ENCODE results near the gene ATF7IP.
A peak's percentile ranks its signal among the peaks of the same experiment; 100 is the strongest.
"Not testable (repeated sequence)": the region's sequence is repeated elsewhere in the genome, so short reads cannot be mapped to it uniquely, and the experiment has no call there.

The ATF7IP gene, protein sequence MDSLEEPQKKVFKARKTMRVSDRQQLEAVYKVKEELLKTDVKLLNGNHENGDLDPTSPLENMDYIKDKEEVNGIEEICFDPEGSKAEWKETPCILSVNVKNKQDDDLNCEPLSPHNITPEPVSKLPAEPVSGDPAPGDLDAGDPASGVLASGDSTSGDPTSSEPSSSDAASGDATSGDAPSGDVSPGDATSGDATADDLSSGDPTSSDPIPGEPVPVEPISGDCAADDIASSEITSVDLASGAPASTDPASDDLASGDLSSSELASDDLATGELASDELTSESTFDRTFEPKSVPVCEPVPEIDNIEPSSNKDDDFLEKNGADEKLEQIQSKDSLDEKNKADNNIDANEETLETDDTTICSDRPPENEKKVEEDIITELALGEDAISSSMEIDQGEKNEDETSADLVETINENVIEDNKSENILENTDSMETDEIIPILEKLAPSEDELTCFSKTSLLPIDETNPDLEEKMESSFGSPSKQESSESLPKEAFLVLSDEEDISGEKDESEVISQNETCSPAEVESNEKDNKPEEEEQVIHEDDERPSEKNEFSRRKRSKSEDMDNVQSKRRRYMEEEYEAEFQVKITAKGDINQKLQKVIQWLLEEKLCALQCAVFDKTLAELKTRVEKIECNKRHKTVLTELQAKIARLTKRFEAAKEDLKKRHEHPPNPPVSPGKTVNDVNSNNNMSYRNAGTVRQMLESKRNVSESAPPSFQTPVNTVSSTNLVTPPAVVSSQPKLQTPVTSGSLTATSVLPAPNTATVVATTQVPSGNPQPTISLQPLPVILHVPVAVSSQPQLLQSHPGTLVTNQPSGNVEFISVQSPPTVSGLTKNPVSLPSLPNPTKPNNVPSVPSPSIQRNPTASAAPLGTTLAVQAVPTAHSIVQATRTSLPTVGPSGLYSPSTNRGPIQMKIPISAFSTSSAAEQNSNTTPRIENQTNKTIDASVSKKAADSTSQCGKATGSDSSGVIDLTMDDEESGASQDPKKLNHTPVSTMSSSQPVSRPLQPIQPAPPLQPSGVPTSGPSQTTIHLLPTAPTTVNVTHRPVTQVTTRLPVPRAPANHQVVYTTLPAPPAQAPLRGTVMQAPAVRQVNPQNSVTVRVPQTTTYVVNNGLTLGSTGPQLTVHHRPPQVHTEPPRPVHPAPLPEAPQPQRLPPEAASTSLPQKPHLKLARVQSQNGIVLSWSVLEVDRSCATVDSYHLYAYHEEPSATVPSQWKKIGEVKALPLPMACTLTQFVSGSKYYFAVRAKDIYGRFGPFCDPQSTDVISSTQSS
- total RNA-seq, result 286 reads per million, percentile 95 among the genes with 10 or more reads in this experiment

DNA sequence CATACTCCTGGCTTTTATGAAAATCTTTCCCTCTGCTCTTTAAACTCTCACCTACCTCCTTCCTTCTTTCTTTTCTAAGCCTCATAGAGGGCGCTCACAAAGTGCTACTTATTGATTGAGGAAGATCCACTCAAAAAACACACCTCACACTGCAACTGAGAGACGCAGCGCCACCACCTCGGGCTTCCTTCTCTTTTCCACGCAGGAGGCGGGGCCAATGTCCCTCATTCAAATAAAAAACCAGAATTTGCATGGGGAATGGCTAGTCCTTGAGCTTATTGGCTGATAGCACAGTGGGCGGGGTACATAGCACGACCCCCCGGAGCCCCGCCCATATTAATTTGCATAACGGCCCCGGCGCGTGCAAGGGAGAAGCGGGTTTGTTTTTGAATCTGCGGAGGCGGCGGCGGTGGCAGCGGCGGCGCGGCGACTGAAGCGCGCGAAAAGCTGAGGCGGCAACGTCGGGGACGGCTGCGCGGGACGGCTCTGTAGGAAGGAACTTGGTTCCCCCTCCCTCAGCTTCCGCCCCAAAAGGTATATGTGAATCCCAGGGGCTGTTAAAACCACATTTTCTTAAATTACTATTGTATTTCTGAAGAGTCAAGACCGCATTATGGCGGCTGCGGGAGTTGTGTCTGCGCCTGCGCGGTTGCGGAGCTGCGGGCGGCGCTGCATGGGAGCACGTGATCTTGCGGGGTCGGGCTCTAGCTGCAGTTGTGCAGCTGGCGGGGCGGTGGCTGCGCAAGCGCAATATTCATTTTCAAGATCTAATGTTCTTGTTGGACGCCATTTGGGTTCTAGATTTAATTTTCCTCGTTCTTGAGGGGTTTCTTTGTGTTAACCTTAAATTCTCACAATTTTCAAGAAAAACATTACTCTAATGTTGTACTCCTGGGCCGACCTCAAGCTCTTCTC lies at the start of gene ATF7IP:
TSS of gene ATF7IP (plus strand) at position 389 of the 915 bp plus-strand sequence. CDS start 58,234 bp downstream, outside the sequence.
- peak; percentile 89 for DNase-seq

DNA sequence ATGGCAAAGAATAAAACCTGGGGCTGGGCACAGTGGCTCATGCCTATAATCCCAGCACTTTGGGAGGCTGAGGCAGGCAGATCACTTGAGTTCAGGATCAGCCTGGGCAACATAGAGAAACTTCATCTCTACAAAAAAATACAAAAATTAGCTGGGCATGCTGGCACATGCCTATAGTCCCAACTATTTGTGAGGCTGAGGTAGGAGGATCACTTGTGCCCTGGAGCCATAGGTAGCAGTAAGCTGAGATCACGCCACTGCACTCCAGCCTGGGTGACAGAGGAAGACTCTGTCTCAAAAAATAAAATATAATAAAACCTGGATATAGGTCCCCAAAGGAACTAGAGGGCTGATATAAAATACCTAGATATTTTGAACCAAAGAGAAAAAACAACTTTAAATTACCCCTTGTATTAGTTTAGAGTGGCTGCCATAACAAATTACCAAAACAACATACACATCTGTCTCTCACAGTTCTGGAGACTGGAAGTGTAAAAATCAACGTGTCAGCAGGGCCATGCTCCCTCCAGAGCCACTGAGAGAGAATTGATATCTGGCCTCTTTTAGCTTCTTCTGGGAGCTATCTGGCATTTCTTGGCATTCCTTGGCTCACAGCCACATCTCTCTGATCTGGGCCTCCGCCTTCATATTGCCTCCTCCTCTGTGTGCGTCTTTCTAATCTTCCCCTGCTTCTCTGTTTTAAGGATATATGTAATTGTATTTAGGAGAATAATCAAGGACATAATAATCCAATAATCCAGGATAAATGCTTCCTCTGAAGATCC lies 47.9 kb upstream of the ATF7IP start:
- DNase-seq, result no peak

DNA sequence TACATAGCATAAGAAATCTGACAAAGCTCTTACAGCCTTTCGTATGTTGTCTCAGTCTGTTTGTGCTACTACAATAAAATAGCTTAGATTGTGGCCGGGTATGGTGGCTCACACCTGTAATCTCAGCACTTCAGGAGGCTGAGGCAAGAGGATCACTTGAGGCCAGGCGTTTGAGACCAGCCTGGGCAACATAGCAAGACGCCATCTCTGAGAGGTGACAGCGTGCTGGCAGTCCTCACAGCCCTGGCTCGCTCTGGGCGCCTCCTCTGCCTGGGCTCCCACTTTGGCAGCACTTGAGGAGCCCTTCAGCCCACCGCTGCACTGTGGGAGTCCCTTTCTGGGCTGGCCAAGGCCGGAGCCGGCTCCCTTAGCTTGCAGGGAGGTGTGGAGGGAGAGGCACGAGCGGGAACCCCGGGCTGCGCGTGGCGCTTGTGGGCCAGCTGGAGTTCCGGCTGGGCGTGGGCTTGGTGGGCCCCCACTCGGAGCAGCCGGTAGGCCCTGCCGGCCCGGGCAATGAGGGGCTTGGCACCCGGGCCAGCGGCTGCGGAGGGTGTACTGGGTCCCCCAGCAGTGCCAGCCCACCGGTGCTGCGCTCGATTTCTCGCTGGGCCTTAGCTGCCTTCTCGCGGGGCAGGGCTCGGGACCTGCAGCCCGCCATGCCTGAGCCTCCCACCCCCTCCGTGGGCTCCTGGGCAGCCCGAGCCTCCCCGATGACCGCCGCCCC lies 45.6 kb upstream of the ATF7IP start:
- DNase-seq, result not testable (repeated sequence)

DNA sequence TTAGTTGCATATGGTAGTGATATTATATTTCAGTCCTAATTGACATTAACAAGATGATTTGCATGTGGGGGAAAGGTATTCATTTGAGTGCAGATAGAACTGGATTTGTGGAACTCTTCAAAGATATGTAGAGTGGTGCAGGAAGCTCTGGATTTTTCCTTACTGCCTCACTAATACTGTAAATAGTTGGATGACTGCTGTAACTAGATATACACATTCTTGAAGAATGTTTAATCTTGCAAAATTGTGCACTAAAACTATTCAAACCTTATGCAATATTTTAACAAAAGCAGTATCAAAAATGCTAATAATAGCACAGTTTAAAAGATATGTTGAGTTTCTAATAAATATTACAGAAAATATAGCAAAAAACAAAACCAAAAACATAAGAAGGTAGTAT lies 43.1 kb upstream of the ATF7IP start:
- no peak for DNase-seq

DNA sequence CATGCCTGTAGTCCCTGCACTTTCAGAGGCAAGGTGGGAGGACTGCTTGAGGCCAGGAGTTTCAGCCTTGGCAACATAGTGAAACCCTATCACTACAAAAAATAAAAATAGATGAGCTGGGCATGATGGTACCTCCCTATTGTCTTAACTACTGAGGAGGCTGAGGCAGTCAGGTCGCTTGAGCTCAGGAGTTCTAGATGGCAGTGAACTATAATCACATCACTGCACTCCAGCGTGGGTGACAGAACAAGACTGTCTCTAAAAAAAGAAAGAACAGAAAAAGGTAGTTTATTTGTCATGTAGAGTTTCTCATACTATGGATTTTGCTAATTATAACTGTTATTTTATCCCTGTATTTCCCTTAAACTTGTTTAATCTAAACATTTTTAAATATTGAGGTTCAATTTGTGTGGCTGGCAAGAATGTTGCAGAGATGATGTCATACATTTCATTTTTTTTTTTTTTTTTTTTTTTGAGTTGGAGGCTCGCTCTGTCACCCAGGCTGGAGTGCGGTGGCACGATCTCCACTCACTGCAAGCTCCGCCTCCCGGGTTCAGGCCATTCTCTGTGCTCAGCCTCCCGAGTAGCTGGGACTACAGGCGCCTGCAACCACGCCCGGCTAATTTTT lies 39.7 kb upstream of the ATF7IP start:
- DNase-seq, result no peak

DNA sequence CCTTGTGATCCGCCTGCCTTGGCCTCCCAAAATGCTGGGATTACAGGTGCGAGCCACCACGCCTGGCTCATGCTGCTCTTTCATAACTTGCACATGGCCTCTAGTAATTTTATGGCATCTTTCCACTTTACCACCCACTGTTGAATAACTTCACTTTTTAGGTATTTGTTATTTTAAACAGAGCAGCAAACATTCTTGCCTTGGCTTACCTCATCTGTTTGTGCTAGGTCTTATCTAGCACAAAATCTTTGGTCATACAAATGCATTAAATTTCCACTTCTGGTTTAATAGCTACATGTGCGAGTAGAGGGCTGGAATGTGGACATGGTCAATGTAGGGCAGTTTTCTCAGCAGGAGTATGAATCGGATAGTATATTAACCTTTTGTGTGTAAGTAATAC lies 38.8 kb upstream of the ATF7IP start:
- DNase-seq, result no peak

DNA sequence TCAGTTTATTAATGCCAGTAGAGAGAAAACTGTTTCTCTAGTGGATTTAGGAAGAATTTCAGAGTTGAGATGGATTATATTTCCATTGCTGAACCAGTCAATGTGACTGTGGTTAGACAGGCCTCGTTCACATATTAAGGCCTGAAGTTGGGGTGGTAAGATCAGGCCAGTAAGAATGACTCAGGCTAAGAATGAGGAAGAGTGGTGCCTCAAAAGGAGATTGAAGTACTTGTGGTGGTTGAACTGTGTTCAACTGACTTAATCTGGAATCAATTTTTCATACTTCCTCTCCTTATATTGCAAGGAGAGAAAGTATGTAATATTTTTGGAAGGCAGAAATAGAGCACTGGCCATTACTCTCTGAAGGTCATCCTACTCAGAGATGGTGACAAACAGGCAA lies 37.8 kb upstream of the ATF7IP start:
- no peak for DNase-seq

DNA sequence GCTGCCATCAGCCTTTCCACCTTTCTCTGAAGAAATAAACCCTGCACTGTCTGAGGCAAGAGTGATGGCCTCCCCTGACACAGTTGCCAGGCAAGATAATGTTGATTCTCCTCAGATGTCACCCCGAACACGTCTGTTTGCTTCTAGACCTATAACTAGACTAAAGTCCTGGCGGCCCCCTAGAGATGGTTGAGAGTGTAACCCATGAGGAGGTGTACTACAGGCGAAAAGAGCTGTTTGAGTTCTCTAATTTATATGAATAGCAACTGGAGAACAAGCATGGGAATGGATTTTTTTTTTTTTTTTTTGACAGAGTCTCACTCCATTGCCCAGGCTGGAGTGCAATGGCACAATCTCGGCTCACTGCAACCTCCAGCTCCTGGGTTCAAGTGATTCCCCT lies 33.0 kb upstream of the ATF7IP start:
- DNase-seq, result no peak

DNA sequence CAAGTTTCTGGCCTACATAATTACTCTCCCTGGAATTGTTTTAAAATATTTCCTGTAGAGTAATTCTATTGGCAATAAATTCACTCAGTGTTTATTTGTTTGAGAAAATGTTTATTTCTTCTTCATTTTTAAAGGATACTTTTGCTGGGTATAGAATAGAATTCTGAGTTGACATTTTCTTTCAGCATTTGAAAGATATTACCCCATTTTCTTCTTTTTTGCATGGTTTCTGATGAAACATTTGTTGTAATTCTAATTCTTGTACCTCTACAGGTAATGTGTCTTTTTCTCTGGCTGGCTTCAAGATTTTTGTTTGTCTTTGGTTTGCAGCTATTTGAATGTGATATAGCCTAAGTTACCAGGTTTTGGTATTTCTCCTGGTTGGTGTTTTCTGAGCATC lies 25.1 kb upstream of the ATF7IP start:
- DNase-seq, result no peak

DNA sequence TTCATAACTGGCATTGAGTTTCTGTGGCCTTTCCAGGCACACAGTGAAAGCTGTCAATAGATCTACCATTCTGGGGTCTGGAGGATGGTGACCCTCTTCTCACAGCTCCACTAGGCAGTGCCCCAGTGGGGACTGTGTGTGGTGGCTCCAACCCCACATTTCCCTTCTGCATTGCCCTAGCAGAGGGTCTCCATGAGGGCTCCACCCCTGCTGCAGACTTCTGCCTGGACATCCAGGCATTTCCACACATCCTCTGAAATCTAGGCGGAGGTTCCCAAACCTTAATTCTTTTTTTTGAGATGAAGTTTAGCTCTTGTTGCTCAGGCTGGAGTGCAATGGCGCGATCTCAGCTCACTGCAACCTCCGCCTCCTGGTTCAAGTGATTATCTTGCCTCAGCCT lies 14.0 kb upstream of the ATF7IP start:
- DNase-seq, result not testable (repeated sequence)

DNA sequence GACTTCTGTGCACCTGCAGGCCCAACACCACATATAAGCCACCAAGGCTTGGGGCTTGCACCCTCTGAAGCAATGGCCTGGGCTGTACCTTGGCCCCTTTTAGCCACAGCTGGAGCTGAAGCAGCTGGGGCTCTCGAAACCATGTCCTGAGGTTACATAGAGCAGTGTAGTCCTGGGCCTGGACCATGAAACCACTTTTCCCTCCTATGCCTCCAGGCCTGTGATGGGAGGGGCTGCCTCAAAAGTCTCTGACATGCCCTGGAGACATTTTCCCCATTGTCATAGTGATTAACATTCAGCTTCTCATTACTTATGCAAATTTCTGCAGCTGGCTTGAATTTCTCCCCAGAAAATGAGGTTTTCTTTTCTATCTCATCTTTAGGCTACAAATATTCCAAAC lies 13.4 kb upstream of the ATF7IP start:
- DNase-seq, result not testable (repeated sequence)

DNA sequence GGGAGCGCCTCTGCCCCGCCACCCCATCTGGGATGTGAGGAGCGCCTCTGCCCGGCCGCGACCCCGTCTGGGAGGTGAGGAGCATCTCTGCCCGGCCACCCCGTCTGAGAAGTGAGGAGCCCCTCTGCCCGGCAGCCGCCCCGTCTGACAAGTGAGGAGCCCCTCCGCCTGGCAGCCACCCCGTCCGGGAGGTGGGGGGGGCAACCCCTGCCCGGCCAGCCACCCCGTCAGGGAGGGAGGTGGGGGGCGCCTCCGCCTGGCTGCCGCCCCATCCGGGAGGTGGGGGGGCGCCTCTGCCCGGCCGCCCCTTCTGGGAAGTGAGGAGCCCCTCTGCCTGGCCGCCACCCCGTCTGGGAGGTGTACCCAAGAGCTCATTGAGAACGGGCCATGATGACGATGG lies 10.8 kb upstream of the ATF7IP start:
- DNase-seq, result not testable (repeated sequence)

DNA sequence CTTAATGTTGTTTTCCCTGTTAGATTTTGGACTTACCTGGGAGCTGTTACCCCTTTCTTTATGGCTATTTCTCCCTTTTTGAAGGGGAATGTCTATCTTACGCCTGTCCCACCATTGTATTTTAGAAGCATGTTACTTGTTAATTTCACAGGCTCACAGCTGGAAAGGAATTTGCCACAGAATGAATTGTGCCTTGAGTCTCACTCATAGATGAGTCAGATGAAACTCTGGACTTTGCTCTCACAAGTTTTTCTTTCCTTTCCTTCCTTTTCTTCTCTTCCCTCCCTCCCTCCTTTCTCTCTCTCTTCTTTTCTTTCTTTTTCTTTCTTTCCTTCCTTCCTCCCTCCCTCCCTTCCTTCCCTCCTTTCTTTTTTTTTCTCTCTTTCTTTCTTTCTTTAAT lies 9.3 kb upstream of the ATF7IP start:
- DNase-seq, result no peak

DNA sequence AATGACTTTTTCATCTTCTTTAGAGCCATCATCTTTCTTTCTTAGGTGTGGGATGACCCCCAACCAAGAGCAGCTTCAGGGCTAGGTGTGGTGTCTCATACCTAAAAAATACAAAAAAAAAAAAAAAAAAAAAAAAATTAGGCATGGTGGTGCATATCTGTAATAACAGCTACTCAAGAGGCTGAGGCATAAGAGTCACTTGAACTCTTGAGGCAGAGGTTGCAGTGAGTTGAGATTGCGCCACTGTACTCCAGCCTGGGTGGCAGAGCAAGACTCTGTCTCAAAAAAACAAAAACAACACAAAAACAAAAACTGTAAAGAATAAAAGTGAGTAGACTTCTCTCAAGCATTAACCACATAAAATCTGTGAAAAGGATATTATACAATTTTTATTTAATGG lies 8.0 kb upstream of the ATF7IP start:
- no peak for DNase-seq

DNA sequence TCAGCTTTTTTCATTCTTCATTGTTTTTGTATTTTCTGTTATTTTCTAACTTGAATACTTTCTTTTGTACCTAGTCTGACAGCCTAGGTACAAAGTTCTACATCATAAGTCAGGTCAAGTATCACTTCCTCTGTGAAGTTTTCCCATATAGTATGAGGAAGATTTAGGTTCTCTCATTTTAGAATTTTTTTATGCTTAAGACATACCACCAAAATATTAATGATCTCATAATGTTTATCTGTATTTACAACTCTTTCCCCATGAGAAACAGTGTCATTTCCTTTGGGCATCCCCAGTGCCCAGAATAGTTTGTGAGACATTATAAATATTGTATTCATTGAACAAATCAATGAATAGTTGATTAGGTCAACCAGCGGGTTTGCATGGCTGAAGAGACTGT lies 3.1 kb upstream of the ATF7IP start:
- no peak for DNase-seq

DNA sequence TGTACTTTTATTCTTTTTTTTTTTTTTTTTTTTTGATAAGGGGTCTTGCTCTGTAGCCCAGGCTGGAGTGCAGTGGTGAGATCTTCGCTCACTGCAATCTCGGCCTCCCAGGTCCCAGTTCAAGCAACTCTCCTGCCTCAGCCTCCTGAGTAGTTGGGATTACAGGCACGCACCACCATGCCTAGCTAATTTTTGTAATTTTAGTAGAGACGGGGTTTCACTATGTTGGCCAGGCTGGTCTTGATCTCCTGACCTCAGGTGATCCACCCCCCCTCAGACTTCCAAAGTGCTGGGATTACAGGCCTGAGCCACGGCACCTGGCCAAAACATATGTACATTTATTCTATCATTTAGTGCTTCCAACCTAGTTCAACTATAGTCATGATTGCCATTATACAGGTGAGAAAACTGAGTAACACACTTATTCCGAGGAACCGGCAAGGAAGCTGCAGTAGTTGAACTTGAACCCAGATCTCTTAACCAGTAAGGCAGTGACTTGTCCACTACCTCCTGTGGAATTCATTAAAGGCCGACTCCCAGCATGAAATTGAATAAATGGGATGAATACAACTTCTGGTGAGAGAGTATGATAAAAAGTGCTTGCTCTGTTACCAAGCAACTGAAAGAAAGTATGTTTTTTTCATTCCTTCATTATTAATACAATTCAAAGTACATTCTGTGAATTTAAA lies 755 bp upstream of the ATF7IP start:
- no peak for DNase-seq

DNA sequence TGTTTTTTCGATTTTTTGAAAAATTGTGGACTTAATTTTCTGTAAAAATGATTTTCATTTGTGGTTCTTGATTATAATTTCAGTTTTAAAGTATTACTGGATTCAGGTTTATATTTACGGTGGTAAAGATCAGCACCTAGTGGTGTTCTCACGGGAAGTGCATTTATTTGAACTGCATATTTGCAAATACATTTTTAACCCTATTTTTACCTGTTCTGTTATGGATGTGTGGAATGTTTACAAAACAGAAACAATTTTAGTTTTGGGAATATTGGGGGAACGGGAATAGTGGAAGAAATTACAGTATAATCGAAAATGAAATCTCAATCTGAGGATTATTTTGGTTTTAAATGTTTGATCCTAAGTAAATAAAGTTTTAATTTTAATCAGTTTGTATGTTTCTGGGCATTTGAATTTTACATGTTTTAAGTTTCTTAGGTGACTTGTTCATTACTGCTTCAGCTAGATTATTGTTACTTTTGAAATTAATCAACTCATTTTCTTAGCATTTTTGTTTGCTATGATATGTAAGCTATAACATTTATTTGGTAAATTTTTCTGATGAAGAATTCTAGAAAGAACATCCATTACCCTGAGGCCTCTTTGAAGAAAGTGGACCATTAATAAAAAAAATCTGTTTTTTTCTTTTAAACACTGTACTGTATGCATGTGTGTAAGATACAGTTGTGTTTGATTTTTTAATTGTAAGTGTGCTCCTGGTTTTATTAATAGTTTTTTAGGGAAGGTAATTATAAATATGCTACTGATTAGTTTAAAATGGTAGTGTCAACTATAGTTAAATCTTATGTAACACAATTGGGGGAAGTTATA lies 942 bp downstream of the ATF7IP start:
- no peak for DNase-seq

DNA sequence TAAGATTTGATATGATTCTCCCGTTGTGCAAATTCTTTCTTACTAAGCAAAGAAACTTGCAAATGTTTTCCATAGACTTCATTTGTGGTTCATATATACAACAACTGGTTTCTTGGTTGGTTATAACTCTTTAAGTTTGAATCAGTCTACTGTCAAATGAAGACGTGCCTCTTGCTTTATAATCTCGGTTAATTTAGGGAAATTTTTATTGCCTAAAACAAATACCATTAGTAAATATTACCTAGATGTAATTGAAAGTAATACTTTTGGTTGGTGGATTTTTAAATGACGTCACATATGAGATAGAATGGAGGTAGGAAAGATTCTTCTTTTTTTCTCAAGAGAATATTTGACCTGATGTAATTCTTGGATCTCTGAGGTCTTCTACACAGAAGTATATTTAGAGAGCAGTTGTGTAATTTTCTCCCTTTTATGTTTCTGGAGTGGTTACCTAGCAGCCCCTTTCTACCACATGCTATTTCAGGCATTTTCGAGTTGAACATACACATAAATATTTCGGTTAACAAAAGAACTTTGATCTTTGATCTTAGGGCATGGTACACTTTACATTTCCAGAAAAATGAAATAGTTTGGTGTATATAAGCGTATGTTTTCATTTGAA lies 1.7 kb downstream of the ATF7IP start:
- DNase-seq, result no peak

Measured in effector CD4-positive, alpha-beta T cell (primary cell).